ENCODE data around the gene MALT1.

MALT1 gene

GRCh38 chr18:58654896-58655614, 16.2 kb upstream of the MALT1 start:
- Histone ChIP-seq H3K9me3 (no peaks in the 10 kb centered on the region), H3K36me3 (no peaks in the 10 kb centered on the region), H3K4me1 (ENCODE audit: control insufficient read depth in 1 of 2, insufficient read depth in 1 of 2, low read depth in 1 of 2, low read length in 1 of 2) (peaks cover 6 to 14% of the 10 kb centered on the region in 2 experiments), H3K27me3 (no peaks in the 10 kb centered on the region), H3K4me3 (ENCODE audit: low read depth in 1 of 2, low read length in 1 of 2) (no peak overlapping the region), H3K27ac (no peak overlapping the region)
- TF ChIP-seq, protein P1, sequence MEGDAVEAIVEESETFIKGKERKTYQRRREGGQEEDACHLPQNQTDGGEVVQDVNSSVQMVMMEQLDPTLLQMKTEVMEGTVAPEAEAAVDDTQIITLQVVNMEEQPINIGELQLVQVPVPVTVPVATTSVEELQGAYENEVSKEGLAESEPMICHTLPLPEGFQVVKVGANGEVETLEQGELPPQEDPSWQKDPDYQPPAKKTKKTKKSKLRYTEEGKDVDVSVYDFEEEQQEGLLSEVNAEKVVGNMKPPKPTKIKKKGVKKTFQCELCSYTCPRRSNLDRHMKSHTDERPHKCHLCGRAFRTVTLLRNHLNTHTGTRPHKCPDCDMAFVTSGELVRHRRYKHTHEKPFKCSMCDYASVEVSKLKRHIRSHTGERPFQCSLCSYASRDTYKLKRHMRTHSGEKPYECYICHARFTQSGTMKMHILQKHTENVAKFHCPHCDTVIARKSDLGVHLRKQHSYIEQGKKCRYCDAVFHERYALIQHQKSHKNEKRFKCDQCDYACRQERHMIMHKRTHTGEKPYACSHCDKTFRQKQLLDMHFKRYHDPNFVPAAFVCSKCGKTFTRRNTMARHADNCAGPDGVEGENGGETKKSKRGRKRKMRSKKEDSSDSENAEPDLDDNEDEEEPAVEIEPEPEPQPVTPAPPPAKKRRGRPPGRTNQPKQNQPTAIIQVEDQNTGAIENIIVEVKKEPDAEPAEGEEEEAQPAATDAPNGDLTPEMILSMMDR (IDR thresholded peaks at IDR 0.05), result no peak

GRCh38 chr18:58657081-58657480, 14.2 kb upstream of the MALT1 start:
- no peaks in the 10 kb centered on the region for H3K36me3 ChIP-seq
- TF ChIP-seq, protein P1 (IDR thresholded peaks at IDR 0.05), result no peak
- no peaks in the 10 kb centered on the region for H3K27me3 ChIP-seq
- H3K27ac ChIP-seq, result no peak overlapping the region
- no peak overlapping the region for H3K4me3 ChIP-seq (ENCODE audit: low read depth in 1 of 2, low read length in 1 of 2)
- H3K9me3 ChIP-seq, result no peaks in the 10 kb centered on the region
- peaks cover 6 to 14% of the 10 kb centered on the region in 2 experiments for H3K4me1 ChIP-seq (ENCODE audit: control insufficient read depth in 1 of 2, insufficient read depth in 1 of 2, low read depth in 1 of 2, low read length in 1 of 2)

- Histone ChIP-seq H3K36me3 (no peaks in the 10 kb centered on the region), H3K27ac (no peak overlapping the region)
Measured at GRCh38 chr18:58657494-58657893, 13.8 kb upstream of the MALT1 start.

DNA sequence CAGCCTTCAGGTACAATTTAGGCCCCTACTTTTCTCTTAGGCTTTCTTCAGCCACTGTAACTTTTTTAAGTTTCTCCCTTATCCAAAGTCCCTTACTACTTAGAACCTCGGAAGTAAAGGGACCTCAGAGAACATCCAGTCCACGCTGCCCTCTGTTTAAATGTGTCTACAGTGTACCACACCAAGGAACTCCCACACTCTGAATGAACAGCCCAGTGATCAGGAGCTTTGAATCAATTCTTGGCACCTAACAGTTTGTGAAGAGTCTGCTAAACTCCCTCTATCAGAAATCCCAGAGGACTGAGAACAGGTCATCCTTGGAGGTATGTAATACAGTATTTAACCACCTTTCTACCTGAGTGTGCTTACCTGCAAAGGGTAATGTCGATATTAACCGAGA, 11.6 kb upstream of the MALT1 start:
- H3K27ac ChIP-seq, result no peak overlapping the region
- no peaks in the 10 kb centered on the region for H3K36me3 ChIP-seq
- no peaks in the 10 kb centered on the region for H3K9me3 ChIP-seq
- H3K4me1 ChIP-seq (ENCODE audit: control insufficient read depth in 1 of 2, insufficient read depth in 1 of 2, low read depth in 1 of 2, low read length in 1 of 2), result peaks cover 6 to 14% of the 10 kb centered on the region in 2 experiments
- H3K27me3 ChIP-seq, result no peaks in the 10 kb centered on the region
- no peak overlapping the region for H3K4me3 ChIP-seq (ENCODE audit: low read depth in 1 of 2, low read length in 1 of 2)
- TF ChIP-seq, protein P1 (IDR thresholded peaks at IDR 0.05), result no peak

More at GRCh38 chr18:58657494-58657893, 13.8 kb upstream of the MALT1 start:
- H3K27me3 ChIP-seq, result no peaks in the 10 kb centered on the region
- no peak overlapping the region for H3K4me3 ChIP-seq (ENCODE audit: low read depth in 1 of 2, low read length in 1 of 2)
- H3K4me1 ChIP-seq (ENCODE audit: control insufficient read depth in 1 of 2, insufficient read depth in 1 of 2, low read depth in 1 of 2, low read length in 1 of 2), result peaks cover 6 to 14% of the 10 kb centered on the region in 2 experiments
- no peaks in the 10 kb centered on the region for H3K9me3 ChIP-seq
- TF ChIP-seq, protein P1 (IDR thresholded peaks at IDR 0.05), result no peak

DNA sequence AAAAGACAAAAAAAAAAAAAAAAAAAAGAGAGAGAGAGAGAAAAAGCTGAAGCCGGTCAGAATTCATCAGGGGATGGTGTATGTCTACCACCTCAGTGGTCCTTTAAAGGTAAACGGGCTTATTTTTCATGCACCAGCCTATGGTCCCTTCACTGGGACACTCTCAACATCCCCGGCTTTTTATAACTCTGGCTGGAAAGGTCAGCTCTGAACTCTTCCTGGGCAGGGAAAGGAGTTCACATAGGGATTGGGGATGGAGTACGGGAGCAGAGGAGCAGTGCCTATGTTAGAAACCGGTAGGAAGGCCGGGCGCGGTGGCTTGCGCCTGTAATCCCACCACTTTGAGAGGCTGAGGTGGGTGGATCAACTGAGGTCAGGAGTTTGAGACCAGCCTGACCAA, 10.3 kb upstream of the MALT1 start:
- Histone ChIP-seq H3K4me3 (ENCODE audit: low read depth in 1 of 2, low read length in 1 of 2) (no peak overlapping the region), H3K4me1 (ENCODE audit: control insufficient read depth in 1 of 2, insufficient read depth in 1 of 2, low read depth in 1 of 2, low read length in 1 of 2) (peaks cover 6 to 14% of the 10 kb centered on the region in 2 experiments), H3K27me3 (no peaks in the 10 kb centered on the region), H3K27ac (no peak overlapping the region), H3K9me3 (no peaks in the 10 kb centered on the region), H3K36me3 (no peaks in the 10 kb centered on the region)
- TF ChIP-seq, protein P1 (IDR thresholded peaks at IDR 0.05), result no peak
